Activated T-cell treated with anti-CD3 and anti-CD28 coated beads, Interleukin-2, amount 50 U/mL, for 24 hours (primary cell): Measurements from ENCODE around the gene MALRD1.

Experiments
- DNase-seq: peaks from one replicate; pipeline ENCODE4 v3.0.0-alpha.2; 2020
- H3K27ac Mint-ChIP-seq: 2 replicates; pipeline ENCODE4 v1.8.0; 2020; ENCODE audit warnings: mild to moderate bottlenecking, mixed read lengths
- H3K27me3 Mint-ChIP-seq: 2 replicates; pipeline ENCODE4 v1.8.0; 2020; ENCODE audit warnings: mixed read lengths
- H3K36me3 Mint-ChIP-seq: 2 replicates; pipeline ENCODE4 v1.8.0; 2020; ENCODE audit warnings: low read depth, mixed read lengths
- H3K4me1 Mint-ChIP-seq: 2 replicates; pipeline ENCODE4 v1.8.0; 2020; ENCODE audit warnings: low read depth, mixed read lengths
- H3K4me3 Mint-ChIP-seq: 2 replicates; pipeline ENCODE4 v1.8.0; 2020; ENCODE audit warnings: mild to moderate bottlenecking, moderate library complexity, mixed read lengths
- H3K9me3 Mint-ChIP-seq: 2 replicates; pipeline ENCODE4 v1.8.0; 2020; ENCODE audit warnings: mixed read lengths

The MALRD1 gene

GRCh38 chr10:19592276-19592675, 543.7 kb downstream of the MALRD1 start:
- Mint-ChIP-seq H3K36me3 (no peaks in the 10 kb centered on the region), H3K27me3 (no peaks in the 10 kb centered on the region), H3K4me1 (no peaks in the 10 kb centered on the region), H3K4me3 (no peak overlapping the region), H3K27ac (no peak overlapping the region), H3K9me3 (no peaks in the 10 kb centered on the region)
- no peak for DNase-seq

- H3K4me3 Mint-ChIP-seq = no peak overlapping the region
- H3K9me3 Mint-ChIP-seq = no peaks in the 10 kb centered on the region
- H3K27ac Mint-ChIP-seq = no peak overlapping the region
- no peaks in the 10 kb centered on the region for H3K36me3 Mint-ChIP-seq
- no peaks in the 10 kb centered on the region for H3K4me1 Mint-ChIP-seq
- DNase-seq = no peak
- H3K27me3 Mint-ChIP-seq = no peaks in the 10 kb centered on the region
Measured at GRCh38 chr10:19595212-19595845, 546.7 kb downstream of the MALRD1 start.

- H3K27ac Mint-ChIP-seq = no peak overlapping the region
- H3K9me3 Mint-ChIP-seq = peaks cover 9% of the 10 kb centered on the region
- no peak overlapping the region for H3K4me3 Mint-ChIP-seq
- no peaks in the 10 kb centered on the region for H3K27me3 Mint-ChIP-seq
- DNase-seq = no peak
- H3K4me1 Mint-ChIP-seq = no peaks in the 10 kb centered on the region
- H3K36me3 Mint-ChIP-seq = no peaks in the 10 kb centered on the region
Measured at GRCh38 chr10:19605806-19606205, 557.2 kb downstream of the MALRD1 start.

GRCh38 chr10:19606968-19607367, 558.4 kb downstream of the MALRD1 start:
- H3K27ac Mint-ChIP-seq = no peak overlapping the region
- no peak for DNase-seq
- no peaks in the 10 kb centered on the region for H3K36me3 Mint-ChIP-seq
- no peak overlapping the region for H3K4me3 Mint-ChIP-seq
- H3K4me1 Mint-ChIP-seq = no peaks in the 10 kb centered on the region
- no peaks in the 10 kb centered on the region for H3K27me3 Mint-ChIP-seq
- H3K9me3 Mint-ChIP-seq = peaks cover 9% of the 10 kb centered on the region

GRCh38 chr10:19611775-19612174, 563.2 kb downstream of the MALRD1 start:
- Mint-ChIP-seq H3K9me3 (peaks cover 4% of the 10 kb centered on the region), H3K36me3 (no peaks in the 10 kb centered on the region), H3K27me3 (no peaks in the 10 kb centered on the region), H3K27ac (no peak overlapping the region), H3K4me3 (no peak overlapping the region), H3K4me1 (no peaks in the 10 kb centered on the region)
- no peak for DNase-seq

- H3K9me3 Mint-ChIP-seq = peaks cover 9% of the 10 kb centered on the region
- H3K36me3 Mint-ChIP-seq = no peaks in the 10 kb centered on the region
- H3K27ac Mint-ChIP-seq = no peak overlapping the region
- H3K27me3 Mint-ChIP-seq = no peaks in the 10 kb centered on the region
- H3K4me1 Mint-ChIP-seq = no peaks in the 10 kb centered on the region
- DNase-seq = no peak
- no peak overlapping the region for H3K4me3 Mint-ChIP-seq
Measured at GRCh38 chr10:19616966-19617365, 568.4 kb downstream of the MALRD1 start.

GRCh38 chr10:19620811-19621210, 572.2 kb downstream of the MALRD1 start:
- DNase-seq = no peak

GRCh38 chr10:19623321-19623720, 574.7 kb downstream of the MALRD1 start:
- H3K9me3 Mint-ChIP-seq = peaks cover 4% of the 10 kb centered on the region
- H3K4me1 Mint-ChIP-seq = no peaks in the 10 kb centered on the region
- H3K36me3 Mint-ChIP-seq = no peaks in the 10 kb centered on the region
- no peaks in the 10 kb centered on the region for H3K27me3 Mint-ChIP-seq
- no peak overlapping the region for H3K27ac Mint-ChIP-seq
- H3K4me3 Mint-ChIP-seq = no peak overlapping the region
- DNase-seq = no peak

More at GRCh38 chr10:19620811-19621210, 572.2 kb downstream of the MALRD1 start:
- Mint-ChIP-seq H3K27ac (no peak overlapping the region), H3K36me3 (no peaks in the 10 kb centered on the region), H3K27me3 (no peaks in the 10 kb centered on the region), H3K4me1 (no peaks in the 10 kb centered on the region), H3K9me3 (peaks cover 4% of the 10 kb centered on the region), H3K4me3 (no peak overlapping the region)

- Mint-ChIP-seq H3K4me3 (no peak overlapping the region), H3K27me3 (no peaks in the 10 kb centered on the region), H3K4me1 (no peaks in the 10 kb centered on the region), H3K9me3 (no peaks in the 10 kb centered on the region), H3K27ac (no peak overlapping the region), H3K36me3 (no peaks in the 10 kb centered on the region)
- no peak for DNase-seq
Measured at GRCh38 chr10:19626156-19626555, 577.6 kb downstream of the MALRD1 start.

GRCh38 chr10:19628767-19629560, 580.4 kb downstream of the MALRD1 start:
- no peak overlapping the region for H3K27ac Mint-ChIP-seq
- H3K4me1 Mint-ChIP-seq = no peaks in the 10 kb centered on the region
- peaks cover 9% of the 10 kb centered on the region for H3K9me3 Mint-ChIP-seq
- H3K27me3 Mint-ChIP-seq = no peaks in the 10 kb centered on the region
- no peak for DNase-seq
- H3K36me3 Mint-ChIP-seq = no peaks in the 10 kb centered on the region
- no peak overlapping the region for H3K4me3 Mint-ChIP-seq

GRCh38 chr10:19629567-19629966, 581.0 kb downstream of the MALRD1 start:
- no peaks in the 10 kb centered on the region for H3K27me3 Mint-ChIP-seq
- peaks cover 9% of the 10 kb centered on the region for H3K9me3 Mint-ChIP-seq
- no peak overlapping the region for H3K4me3 Mint-ChIP-seq
- H3K27ac Mint-ChIP-seq = no peak overlapping the region
- H3K4me1 Mint-ChIP-seq = no peaks in the 10 kb centered on the region
- no peaks in the 10 kb centered on the region for H3K36me3 Mint-ChIP-seq
- DNase-seq = no peak

- no peak for DNase-seq
- Mint-ChIP-seq H3K27ac (no peak overlapping the region), H3K4me3 (no peak overlapping the region), H3K9me3 (peaks cover 11% of the 10 kb centered on the region), H3K36me3 (no peaks in the 10 kb centered on the region), H3K4me1 (peaks cover 8% of the 10 kb centered on the region), H3K27me3 (no peaks in the 10 kb centered on the region)
Measured at GRCh38 chr10:19634163-19634562, 585.6 kb downstream of the MALRD1 start.

- Mint-ChIP-seq H3K4me1 (peaks cover 8% of the 10 kb centered on the region), H3K27me3 (no peaks in the 10 kb centered on the region), H3K27ac (no peak overlapping the region), H3K9me3 (peaks cover 1% of the 10 kb centered on the region), H3K4me3 (no peak overlapping the region), H3K36me3 (no peaks in the 10 kb centered on the region)
- no peak for DNase-seq
Measured at GRCh38 chr10:19638182-19638895, 589.7 kb downstream of the MALRD1 start.

GRCh38 chr10:19638896-19639233, 590.3 kb downstream of the MALRD1 start:
- DNase-seq = no peak
- Mint-ChIP-seq H3K9me3 (peaks cover 1% of the 10 kb centered on the region), H3K27me3 (no peaks in the 10 kb centered on the region), H3K4me1 (peaks cover 8% of the 10 kb centered on the region), H3K27ac (no peak overlapping the region), H3K4me3 (no peak overlapping the region), H3K36me3 (no peaks in the 10 kb centered on the region)
